ENCODE measurements around the gene CST11. TPM values are rescaled to one million over a fixed set of nuclear protein-coding genes. Genes with fewer than 3 reads are reported as not detected.

The CST11 gene
- total and polyA plus RNA-seq, 2 experiments from 2014 or later: not detected

DNA sequence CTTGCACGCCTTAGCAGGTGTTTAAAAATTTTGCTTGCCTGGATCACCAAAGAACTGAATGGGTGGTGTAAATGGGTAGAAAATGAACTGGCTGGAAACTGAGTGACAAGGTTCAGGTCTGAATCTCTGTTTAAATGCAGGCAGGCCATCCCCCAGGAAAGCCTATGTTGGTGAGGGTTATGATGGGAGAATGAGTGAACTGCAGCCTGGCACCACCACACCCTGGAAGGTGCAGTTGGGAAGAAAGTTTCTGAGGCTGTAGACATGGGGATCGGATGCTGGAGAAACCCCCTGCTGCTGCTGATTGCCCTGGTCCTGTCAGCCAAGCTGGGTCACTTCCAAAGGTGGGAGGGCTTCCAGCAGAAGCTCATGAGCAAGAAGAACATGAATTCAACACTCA, 12.7 kb downstream of the CST11 start:
- TF ChIP-seq, protein P1, sequence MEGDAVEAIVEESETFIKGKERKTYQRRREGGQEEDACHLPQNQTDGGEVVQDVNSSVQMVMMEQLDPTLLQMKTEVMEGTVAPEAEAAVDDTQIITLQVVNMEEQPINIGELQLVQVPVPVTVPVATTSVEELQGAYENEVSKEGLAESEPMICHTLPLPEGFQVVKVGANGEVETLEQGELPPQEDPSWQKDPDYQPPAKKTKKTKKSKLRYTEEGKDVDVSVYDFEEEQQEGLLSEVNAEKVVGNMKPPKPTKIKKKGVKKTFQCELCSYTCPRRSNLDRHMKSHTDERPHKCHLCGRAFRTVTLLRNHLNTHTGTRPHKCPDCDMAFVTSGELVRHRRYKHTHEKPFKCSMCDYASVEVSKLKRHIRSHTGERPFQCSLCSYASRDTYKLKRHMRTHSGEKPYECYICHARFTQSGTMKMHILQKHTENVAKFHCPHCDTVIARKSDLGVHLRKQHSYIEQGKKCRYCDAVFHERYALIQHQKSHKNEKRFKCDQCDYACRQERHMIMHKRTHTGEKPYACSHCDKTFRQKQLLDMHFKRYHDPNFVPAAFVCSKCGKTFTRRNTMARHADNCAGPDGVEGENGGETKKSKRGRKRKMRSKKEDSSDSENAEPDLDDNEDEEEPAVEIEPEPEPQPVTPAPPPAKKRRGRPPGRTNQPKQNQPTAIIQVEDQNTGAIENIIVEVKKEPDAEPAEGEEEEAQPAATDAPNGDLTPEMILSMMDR (IDR thresholded peaks at IDR 0.05; ENCODE audit: low read depth, low read length): no peak
- Histone ChIP-seq H3K4me3 (no peak overlapping the region), H3K4me1 (ENCODE audit: low read depth) (peaks cover 5% of the 10 kb centered on the region), H3K36me3 (no peaks in the 10 kb centered on the region), H3K9me3 (ENCODE audit: low read depth) (no peaks in the 10 kb centered on the region), H3K27me3 (no peaks in the 10 kb centered on the region), H3K27ac (no peak overlapping the region)
- no peak for DNase-seq (ENCODE audit: low read depth in 1 of 2, low spot score in 1 of 2)

DNA sequence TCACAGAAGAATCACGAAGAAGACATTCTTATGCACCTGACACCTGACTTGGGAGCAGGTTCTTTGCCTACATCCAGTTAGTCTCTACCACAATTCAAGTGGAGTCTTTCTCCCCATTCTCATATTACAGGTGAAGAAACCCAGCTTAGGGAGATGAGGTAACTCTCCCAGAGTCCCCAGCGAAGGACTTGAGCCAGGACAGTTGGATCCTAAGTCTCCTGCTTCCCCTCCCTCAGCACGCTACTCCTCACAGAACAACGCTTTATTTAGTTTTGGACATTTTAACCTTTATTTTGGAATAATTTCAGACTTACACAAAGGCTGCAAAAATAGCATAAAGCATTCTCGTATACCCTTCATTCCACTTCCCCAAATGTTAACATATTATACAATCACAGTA, 14.0 kb downstream of the CST11 start:
- Histone ChIP-seq H3K36me3 (no peaks in the 10 kb centered on the region), H3K4me1 (ENCODE audit: low read depth) (peaks cover 5% of the 10 kb centered on the region), H3K27ac (no peak overlapping the region), H3K9me3 (ENCODE audit: low read depth) (no peaks in the 10 kb centered on the region), H3K4me3 (no peak overlapping the region), H3K27me3 (no peaks in the 10 kb centered on the region)
- DNase-seq (ENCODE audit: low read depth in 1 of 2, low spot score in 1 of 2): no peak
- TF ChIP-seq, protein P1 (IDR thresholded peaks at IDR 0.05; ENCODE audit: low read depth, low read length): no peak

DNA sequence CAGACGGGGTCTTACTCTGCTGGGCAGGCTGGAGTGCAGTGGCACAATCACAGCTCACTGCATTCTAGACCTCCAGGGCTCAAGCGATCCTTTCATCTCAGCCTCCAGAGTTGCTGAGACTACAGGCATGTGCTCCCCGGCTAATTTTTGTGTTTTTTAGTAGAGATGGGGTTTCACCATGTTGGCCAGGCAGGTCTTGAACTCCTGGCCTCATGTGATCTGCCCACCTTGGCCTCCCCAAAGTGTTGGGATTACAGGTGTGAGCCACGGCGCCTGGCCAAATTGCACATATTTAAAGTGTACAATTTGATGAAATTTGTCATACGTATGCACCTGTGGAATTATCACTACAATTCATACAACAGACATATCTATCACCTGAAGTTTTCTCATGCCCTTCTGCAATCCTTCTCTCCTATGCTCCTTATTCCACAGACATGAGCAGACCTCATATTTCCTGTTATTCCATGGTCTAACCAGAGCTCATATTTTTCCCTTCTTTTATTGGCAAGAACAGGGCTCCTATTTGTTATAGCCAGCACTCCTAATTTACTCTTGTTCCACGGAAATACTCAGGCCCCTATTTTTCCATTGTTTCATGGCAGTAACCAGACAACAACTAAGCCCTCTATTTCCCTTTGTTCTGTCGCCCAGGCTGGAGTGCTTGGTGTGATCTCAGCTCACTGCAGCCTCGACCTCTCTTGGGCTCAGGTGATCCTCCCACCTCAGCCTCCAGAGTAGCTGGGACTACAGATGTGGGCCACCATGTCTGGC, 15.4 kb downstream of the CST11 start:
- no peak overlapping the region for H3K27ac ChIP-seq
- DNase-seq (ENCODE audit: low read depth in 1 of 2, low spot score in 1 of 2): no peak
- TF ChIP-seq, protein P1 (IDR thresholded peaks at IDR 0.05; ENCODE audit: low read depth, low read length): no peak

DNA sequence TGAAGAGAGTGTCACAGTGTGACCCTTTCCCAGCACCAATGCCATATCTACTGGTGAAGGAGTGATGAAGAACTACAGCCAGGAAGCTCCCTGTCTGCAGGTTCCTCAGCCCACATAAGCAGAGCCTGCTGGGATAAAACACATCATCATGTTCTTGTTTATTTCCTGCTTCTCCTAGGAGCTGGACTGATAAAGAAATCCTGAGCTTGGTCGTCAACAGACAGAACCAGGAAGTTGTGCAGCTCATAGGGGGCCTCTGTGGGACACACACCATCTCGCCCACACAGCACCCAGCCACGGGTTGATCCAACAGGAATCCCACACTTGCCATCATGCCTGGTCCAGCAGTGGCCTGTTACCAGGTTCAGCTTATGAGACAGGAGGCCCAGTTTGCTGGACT, 16.0 kb downstream of the CST11 start:
- no peaks in the 10 kb centered on the region for H3K9me3 ChIP-seq (ENCODE audit: low read depth)
- no peak overlapping the region for H3K4me3 ChIP-seq
- no peaks in the 10 kb centered on the region for H3K27me3 ChIP-seq
- peaks cover 5% of the 10 kb centered on the region for H3K4me1 ChIP-seq (ENCODE audit: low read depth)
- TF ChIP-seq, protein P1 (IDR thresholded peaks at IDR 0.05; ENCODE audit: low read depth, low read length): no peak
- H3K27ac ChIP-seq: no peak overlapping the region
- H3K36me3 ChIP-seq: no peaks in the 10 kb centered on the region
- peak in 1 of 2 donors; percentile 67 for DNase-seq (ENCODE audit: low read depth in 1 of 2, low spot score in 1 of 2)

More for the DNA sequence above, 15.4 kb downstream of the CST11 start:
- no peaks in the 10 kb centered on the region for H3K27me3 ChIP-seq
- H3K36me3 ChIP-seq: no peaks in the 10 kb centered on the region
- peaks cover 5% of the 10 kb centered on the region for H3K4me1 ChIP-seq (ENCODE audit: low read depth)
- no peak overlapping the region for H3K4me3 ChIP-seq
- H3K9me3 ChIP-seq (ENCODE audit: low read depth): no peaks in the 10 kb centered on the region

DNA sequence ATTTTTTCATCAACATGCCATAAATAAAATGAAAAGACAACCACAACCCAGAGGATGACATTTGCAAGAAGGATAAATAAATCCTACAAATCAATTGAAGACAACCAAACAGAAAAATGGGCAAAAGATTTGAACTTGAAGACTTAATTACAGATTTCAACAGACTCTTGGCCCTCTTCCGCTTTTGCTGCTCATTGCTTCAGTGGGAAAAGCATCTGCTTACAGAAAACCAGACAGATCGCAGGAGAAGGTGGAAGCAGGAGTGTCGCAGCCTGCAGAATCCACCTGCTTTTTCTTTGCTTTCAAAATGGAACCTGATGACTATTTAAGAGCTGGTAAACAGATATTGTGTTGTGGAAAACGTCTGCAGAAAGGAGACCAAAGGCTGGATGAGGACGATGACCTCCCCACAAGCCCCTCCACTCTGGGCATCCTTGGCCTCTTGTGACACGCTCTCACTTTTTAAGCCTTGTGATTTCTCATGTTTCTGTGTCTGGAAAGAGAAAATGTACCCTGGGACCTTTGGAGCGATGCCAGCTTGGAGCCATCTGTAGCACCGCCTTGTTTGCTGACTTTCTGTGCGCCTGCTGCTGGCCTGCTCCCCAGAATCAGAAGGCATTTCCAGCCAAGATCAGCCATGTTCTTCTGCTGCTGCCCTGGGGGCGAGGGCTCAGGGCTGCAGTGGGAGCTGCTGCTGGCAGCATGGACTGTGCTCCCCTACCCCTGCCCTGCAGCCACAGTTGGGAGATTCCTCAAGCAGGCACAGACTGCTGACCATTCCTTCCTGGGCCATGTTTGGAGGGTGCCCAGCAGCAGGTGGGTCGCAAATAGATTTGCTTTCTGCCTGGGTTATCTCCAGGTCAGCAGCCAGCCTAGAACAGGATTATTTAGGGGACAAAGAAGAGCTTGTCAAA, 16.8 kb downstream of the CST11 start:
- TF ChIP-seq, protein P1 (IDR thresholded peaks at IDR 0.05; ENCODE audit: low read depth, low read length): no peak
- Histone ChIP-seq H3K27ac (no peak overlapping the region), H3K36me3 (no peaks in the 10 kb centered on the region), H3K27me3 (no peaks in the 10 kb centered on the region), H3K4me1 (ENCODE audit: low read depth) (peaks cover 5% of the 10 kb centered on the region), H3K9me3 (ENCODE audit: low read depth) (no peaks in the 10 kb centered on the region), H3K4me3 (no peak overlapping the region)
- DNase-seq (ENCODE audit: low read depth in 1 of 2, low spot score in 1 of 2): peak in 1 of 2 donors; percentile 37
